GM23248 (cell line): ENCODE measurements around the gene IGFBP3. TPM values are rescaled to one million over a fixed set of nuclear protein-coding genes. Genes with fewer than 3 reads are reported as not detected.
"Not testable (repeated sequence)": the region's sequence is repeated elsewhere in the genome, so short reads cannot be mapped to it uniquely, and the experiment has no call there.

ENCODE experiments used
- DNase-seq: peaks from one replicate; pipeline ENCODE4 v3.0.0-alpha.2; 2015
- H2AFZ ChIP-seq: fragments of 200-600 bp; sonication (generic); 2 replicates; pipeline ENCODE4 v1.6.1; 2016; ENCODE audit warnings: antibody characterized with exemption
- H3F3A ChIP-seq: fragments of 200-600 bp; sonication (generic); 2 replicates; pipeline ENCODE4 v1.6.1; 2016; ENCODE audit warnings: mild to moderate bottlenecking, antibody characterized with exemption, mixed run types; ENCODE audit not compliant: insufficient read depth
- H3K27ac ChIP-seq: fragments of 200-600 bp; sonication (generic); 2 replicates; pipeline ENCODE4 v1.5.1; 2016; ENCODE audit warnings: mild to moderate bottlenecking
- H3K27me3 ChIP-seq: fragments of 200-600 bp; sonication (generic); replicated peaks from 2 replicates; pipeline ENCODE4 v1.6.1; 2016; ENCODE audit warnings: mild to moderate bottlenecking; ENCODE audit not compliant: insufficient read depth
- H3K36me3 ChIP-seq: fragments of 200-600 bp; sonication (generic); 2 replicates; pipeline ENCODE4 v1.6.1; 2016; ENCODE audit warnings: low read depth, mild to moderate bottlenecking
- H3K4me1 ChIP-seq: fragments of 200-600 bp; sonication (generic); 2 replicates; pipeline ENCODE4 v1.6.1; 2016; ENCODE audit warnings: mild to moderate bottlenecking; ENCODE audit not compliant: insufficient read depth
- H3K4me2 ChIP-seq: fragments of 200-600 bp; sonication (generic); one replicate; pipeline ENCODE4 v1.6.1; 2016; ENCODE audit warnings: mild to moderate bottlenecking; ENCODE audit not compliant: unreplicated experiment
- H3K4me3 ChIP-seq: fragments of 200-600 bp; sonication (generic); 2 replicates; pipeline ENCODE4 v1.5.1; 2016; ENCODE audit warnings: mild to moderate bottlenecking
- H3K79me2 ChIP-seq: fragments of 200-600 bp; sonication (generic); 2 replicates; pipeline ENCODE4 v1.6.1; 2016; ENCODE audit warnings: mild to moderate bottlenecking; ENCODE audit not compliant: insufficient read depth
- H3K9ac ChIP-seq: fragments of 200-600 bp; sonication (generic); 2 replicates; pipeline ENCODE4 v1.6.1; 2016; ENCODE audit warnings: mild to moderate bottlenecking
- H3K9me2 ChIP-seq: fragments of 200-600 bp; sonication (generic); 2 replicates; pipeline ENCODE4 v1.6.1; 2016; ENCODE audit warnings: mixed run types, mild to moderate bottlenecking, moderate library complexity; ENCODE audit not compliant: insufficient read depth
- H3K9me3 ChIP-seq: fragments of 200-600 bp; sonication (generic); one replicate; pipeline ENCODE4 v1.6.1; 2017; ENCODE audit warnings: low read depth
- H4K20me1 ChIP-seq: fragments of 200-600 bp; sonication (generic); 2 replicates; pipeline ENCODE4 v1.6.0; 2016; ENCODE audit not compliant: insufficient read depth
- EZH2 ChIP-seq: fragments of 200-600 bp; sonication (generic); IDR thresholded peaks from 2 replicates; pipeline ENCODE4 v1.6.1; 2018; ENCODE audit warnings: antibody characterized with exemption, mild to moderate bottlenecking; ENCODE audit not compliant: insufficient read depth, poor library complexity, severe bottlenecking
- EZH2phosphoT487 ChIP-seq: fragments of 200-600 bp; sonication (generic); IDR thresholded peaks from 2 replicates; pipeline ENCODE4 v1.6.1; 2018; ENCODE audit warnings: antibody characterized with exemption, moderate library complexity, mild to moderate bottlenecking, low read depth; ENCODE audit not compliant: insufficient read depth
- WGBS, 2 experiments: methylation state at CpG; one replicate each; pipeline ENCODE4 v1.1.6; 2015 to 2017; ENCODE audit warnings: low lambda C conversion rate in 2 of 2, low coverage in 1 of 2; ENCODE audit errors: missing lambda C conversion rate in 2 of 2; 5-methylcytosine and 5-hydroxymethylcytosine counted together
- in situ Hi-C: fragments of 300-500 bp; cut with MboI; formaldehyde crosslinking; loops from 2 replicates; pipeline ENCODE4 v1.15.0; 2020
- polyA plus RNA-seq: library from polyadenylated mRNA; unstranded; fragments of >200 nt; fragmentation: Nextera tagmentation; extraction: Ambion mirVana; gene quantifications from 2 replicates; pipeline ENCODE4 v1.2.1, GENCODE V29; 2016
- total RNA-seq: library from RNA; depleted of rRNA; stranded (reverse); fragments of >200 nt; shearing (Covaris generic); gene quantifications from 2 replicates; pipeline ENCODE4 v1.2.3, GENCODE V29; 2014

The IGFBP3 gene
- total and polyA plus RNA-seq, 2 experiments from 2014 or later, result 17,437 to 29,310 TPM

DNA sequence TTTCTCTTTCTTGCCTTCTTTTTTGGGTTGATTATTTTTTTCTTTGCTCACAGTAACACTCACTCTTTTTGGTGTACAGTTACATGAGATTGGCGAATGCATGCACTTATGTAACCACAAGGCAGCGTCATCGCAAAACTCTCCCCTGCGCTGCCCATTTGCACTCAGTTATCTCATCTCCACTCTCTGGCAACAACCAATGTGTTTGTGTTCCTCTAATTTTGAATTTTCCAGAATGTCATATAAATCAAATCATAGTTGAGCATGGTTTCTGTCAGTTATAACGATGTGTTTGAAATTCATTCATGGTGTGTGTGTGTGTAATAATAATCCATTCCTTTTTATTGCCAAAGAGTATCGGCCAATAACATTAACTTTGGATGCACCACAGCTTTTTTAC lies 23.0 kb upstream of the IGFBP3 start:
- no peak for DNase-seq
- WGBS, 2 experiments, result 77 to 80% methylated on average over 6 of the region's 6 CpGs
- no peak overlapping the region for H3K9ac ChIP-seq
- 0 out of 2 replicates have a peak overlapping the region, but pooled peaks have one; percentile 22 for H2AFZ ChIP-seq
- no peak for TF ChIP-seq EZH2
- TF ChIP-seq EZH2phosphoT487, result no peak
- no peak overlapping the region for H3K4me2 ChIP-seq
- no peaks in the 10 kb centered on the region for H3K27me3 ChIP-seq
- H3K4me3 ChIP-seq, result no peak overlapping the region
- in situ Hi-C loops, result no loop called here
- H4K20me1 ChIP-seq, result no peaks in the 10 kb centered on the region
- no peaks in the 10 kb centered on the region for H3K36me3 ChIP-seq
- no peaks in the 10 kb centered on the region for H3K4me1 ChIP-seq
- no peaks in the 10 kb centered on the region for H3K79me2 ChIP-seq
- no peaks in the 10 kb centered on the region for H3K9me3 ChIP-seq
- no peak overlapping the region for H3K27ac ChIP-seq
- H3K9me2 ChIP-seq, result no peaks in the 10 kb centered on the region
- no peaks in the 10 kb centered on the region for H3F3A ChIP-seq

DNA sequence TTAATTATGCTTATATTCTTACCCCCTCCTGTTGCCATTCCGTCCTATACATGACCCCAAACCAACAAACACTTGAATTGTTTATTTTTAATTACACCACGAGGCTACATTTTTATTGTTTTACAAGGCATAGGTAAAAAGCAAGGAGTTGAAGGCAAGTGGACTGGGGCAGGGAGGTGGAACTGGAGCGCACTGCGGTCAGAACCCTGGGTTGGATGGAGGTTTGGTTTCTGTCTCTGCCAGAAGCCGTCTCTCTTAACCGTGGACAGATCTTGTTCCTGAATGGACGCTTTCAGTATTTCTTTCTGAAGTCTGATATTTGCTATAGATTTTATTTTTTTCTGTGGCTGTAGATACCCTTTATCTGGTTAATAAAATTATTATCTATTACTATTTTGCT lies 19.9 kb upstream of the IGFBP3 start:
- Histone ChIP-seq H3F3A (no peaks in the 10 kb centered on the region), H3K36me3 (no peaks in the 10 kb centered on the region), H4K20me1 (no peaks in the 10 kb centered on the region), H3K4me2 (no peak overlapping the region), H3K4me3 (no peak overlapping the region), H3K9me3 (no peaks in the 10 kb centered on the region), H3K27ac (no peak overlapping the region), H3K27me3 (no peaks in the 10 kb centered on the region), H2AFZ (no peak overlapping the region), H3K4me1 (no peaks in the 10 kb centered on the region), H3K9me2 (no peaks in the 10 kb centered on the region), H3K9ac (no peak overlapping the region), H3K79me2 (no peaks in the 10 kb centered on the region)
- in situ Hi-C loops, result no loop called here
- TF ChIP-seq EZH2phosphoT487, result no peak
- no peak for TF ChIP-seq EZH2
- no peak for DNase-seq
- WGBS, 2 experiments, result 80 to 86% methylated on average over 7 of the region's 7 CpGs

DNA sequence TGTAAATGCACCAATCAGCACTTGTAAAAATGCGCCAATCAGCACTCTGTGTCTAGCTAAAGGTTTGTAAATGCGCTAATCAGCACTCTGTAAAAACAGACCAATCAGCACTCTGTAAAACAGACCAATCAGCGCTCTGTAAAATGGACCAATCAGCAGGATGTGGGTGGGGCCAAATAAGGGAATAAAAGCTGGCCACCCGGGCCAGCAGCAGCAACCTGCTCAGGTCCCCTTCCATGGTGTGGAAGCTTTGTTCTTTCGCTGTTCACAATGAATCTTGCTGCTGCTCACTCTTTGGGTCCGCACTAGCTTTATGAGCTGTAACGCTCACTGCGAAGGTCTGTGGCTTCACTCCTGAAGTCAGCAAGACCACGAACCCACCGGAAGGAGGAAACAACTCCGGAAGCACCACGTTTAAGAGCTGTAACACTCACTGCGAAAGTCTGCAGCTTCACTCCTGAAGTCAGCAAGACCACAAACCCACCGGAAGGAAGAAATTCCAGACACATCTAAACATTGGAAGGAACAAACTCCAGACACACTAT lies 19.2 kb upstream of the IGFBP3 start:
- DNase-seq, H3K4me1 ChIP-seq, H3K27ac ChIP-seq, H3K9me3 ChIP-seq, H3K36me3 ChIP-seq, H4K20me1 ChIP-seq, H3K79me2 ChIP-seq, H3K4me3 ChIP-seq, H2AFZ ChIP-seq, in situ Hi-C loops, H3K9ac ChIP-seq, H3K4me2 ChIP-seq, H3K27me3 ChIP-seq, H3F3A ChIP-seq, H3K9me2 ChIP-seq: not testable (repeated sequence)
- WGBS, 2 experiments, result 88 to 93% methylated on average over 14 of the region's 14 CpGs

DNA sequence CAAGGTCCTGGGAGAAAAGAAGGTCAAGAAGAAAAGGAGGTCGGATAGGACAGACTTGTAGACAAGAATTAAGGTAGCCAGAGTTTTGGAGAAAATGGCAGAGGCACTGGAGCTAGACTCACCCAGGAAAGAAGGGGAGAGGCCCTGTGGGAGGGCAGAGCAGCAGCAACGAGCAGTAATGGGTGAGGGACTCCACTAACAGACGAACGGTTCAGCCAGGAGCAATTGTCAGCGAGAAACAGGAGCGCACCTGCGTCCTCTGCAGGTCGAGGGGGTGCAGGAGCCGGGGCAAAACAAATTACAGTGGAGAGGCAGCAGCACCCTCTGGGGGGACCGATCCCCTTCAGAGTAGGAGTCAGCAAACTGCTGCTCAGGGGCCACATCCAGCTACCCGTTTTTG lies 18.5 kb upstream of the IGFBP3 start:
- no peak for DNase-seq
- Histone ChIP-seq H3K79me2 (no peaks in the 10 kb centered on the region), H3K27me3 (no peaks in the 10 kb centered on the region), H3K4me3 (no peak overlapping the region), H3K9me3 (no peaks in the 10 kb centered on the region), H3K4me2 (no peak overlapping the region), H3K27ac (no peak overlapping the region), H3K9ac (no peak overlapping the region), H3K4me1 (no peaks in the 10 kb centered on the region), H4K20me1 (no peaks in the 10 kb centered on the region), H3F3A (no peaks in the 10 kb centered on the region), H3K36me3 (no peaks in the 10 kb centered on the region), H2AFZ (no peak overlapping the region), H3K9me2 (no peaks in the 10 kb centered on the region)
- in situ Hi-C loops, result no loop called here
- 86 to 87% methylated on average over 11 of the region's 11 CpGs for WGBS, 2 experiments
- TF ChIP-seq EZH2phosphoT487, result no peak
- no peak for TF ChIP-seq EZH2
